Head of caudate nucleus (tissue), 42 donors: ENCODE measurements around the gene ASTN2.

Source experiments
- DNase-seq, 42 donors: peaks; one replicate each; pipeline versions ENCODE4 v3.0.0 to v3.0.0-alpha.2; 2020 to 2021; ENCODE audit warnings: mixed read lengths in 7 of 42
- intact Hi-C: fragments of 100-400 bp; cut with DNase I; formaldehyde crosslinking; loops from one replicate; pipeline ENCODE4 v1.15.0; 2022

The ASTN2 gene

DNA sequence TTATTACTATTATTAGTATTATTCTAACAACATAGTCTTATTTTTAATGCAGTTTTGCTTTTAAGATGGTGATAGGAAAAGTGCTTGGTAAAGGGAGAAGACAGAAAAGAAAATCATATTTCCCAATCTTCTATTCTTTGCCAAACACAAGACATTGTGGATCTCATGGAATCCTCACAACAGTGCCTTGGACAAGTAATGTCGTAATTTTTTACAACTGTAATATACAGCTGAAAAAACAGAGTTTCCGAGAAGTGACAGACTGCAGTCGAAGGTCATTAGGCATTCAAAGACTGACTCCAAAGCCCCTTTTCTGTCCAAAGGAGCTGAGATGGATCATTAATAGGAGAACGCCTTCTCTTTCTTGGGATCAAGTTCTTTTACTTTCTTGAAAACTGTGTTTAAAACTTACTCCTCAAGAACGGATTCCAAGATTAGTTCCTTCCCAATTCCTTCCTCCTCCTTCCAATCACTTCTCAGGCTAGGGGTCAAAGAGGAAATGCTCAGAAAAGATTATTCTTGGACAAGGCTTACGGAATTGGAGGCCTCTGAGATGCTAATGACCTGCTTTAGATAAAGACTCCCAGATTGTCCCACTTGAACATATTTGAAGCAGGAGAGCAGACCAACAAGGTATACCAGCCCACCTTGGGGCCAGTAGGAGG lies 752.1 kb downstream of the ASTN2 start:
- intact Hi-C loops, result no loop called here
- no peak for DNase-seq

DNA sequence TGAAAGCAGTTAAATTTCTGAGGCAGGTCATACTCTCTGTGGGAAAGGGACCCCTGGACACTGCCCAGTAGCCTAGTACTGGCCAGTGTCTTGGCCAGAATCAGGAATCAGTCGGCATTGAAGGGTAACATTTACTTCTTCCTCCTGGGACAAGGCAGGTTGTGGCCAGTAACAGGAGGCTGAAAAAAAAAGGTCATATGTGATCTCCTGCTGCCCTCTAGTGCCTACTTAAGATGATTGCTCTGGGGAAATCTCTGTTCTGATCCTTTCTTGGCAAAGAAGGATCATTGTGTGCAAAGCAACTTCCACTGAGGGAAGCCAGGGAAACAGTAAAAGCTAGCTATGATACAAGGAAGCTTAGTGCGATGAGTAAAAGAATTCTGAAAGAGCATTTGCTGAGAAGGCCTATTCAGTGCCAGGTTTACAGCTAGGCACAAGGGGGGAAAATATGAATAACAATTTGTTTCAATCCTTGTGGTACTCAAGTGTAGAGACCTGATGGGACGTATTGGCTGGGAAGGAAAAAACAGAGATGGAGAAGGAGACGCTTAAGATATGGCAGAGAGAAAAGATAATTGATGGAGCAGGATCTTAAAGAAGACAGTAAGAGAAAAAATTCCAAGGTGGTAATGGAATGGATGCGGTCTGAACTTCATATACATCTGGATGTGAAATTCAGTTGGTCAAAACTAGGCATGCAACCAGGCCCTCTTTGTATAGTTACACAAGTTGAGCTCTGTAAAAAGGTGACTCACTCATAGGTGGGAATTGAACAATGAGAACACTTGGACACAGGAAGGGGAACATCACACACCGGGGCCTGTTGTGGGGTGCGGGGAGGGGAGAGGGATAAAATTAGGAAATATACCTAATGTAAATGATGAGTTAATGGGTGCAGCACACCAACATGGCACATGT lies 753.6 kb downstream of the ASTN2 start:
- DNase-seq, result peak in 22 of 42 donors; percentile 4 to 66 (median 36)
- intact Hi-C loops, result no loop called here

DNA sequence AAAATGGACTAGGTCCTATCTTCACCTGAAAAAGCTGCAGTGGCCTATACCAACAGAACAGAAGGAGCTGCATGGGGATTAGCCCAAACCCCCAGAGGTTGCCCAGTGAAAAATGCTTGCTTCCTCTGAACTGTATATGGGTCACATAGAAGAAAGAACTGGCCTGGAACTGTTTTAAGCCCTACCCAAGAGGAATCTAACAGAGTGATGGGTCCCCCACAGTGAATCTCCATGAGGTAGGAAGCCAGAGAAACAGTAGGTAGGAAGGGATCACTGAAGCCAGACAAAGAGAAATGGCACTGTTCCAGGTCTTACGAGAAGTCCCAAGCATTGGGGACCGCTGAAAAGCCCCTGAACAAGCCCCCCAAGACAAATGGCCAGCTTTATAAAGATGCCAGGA lies 756.6 kb downstream of the ASTN2 start:
- no peak for DNase-seq
- intact Hi-C loops, result loop anchor here (5.0 to 10.0 kb wide), 2 partner anchors 86 to 1063 kb away; no protein-coding TSS in a partner anchor

DNA sequence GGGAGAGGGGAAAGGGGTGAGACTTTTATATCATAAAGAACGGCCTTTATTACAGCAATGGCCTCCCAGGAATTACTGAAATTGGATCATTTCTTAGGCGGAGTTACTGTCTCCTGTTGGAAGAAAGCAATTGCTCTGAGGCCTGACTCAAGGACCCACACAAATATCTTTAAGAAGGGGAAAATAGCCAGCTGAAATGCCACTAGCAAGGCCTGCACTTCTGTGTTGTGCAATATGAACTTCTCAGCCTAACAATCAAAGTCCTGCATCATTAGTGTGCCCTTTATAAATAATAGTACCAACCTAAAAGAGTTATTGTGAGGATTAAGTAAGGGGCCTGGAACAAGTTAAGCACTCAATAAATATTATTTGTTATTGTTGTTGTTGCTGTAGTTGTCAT lies 757.9 kb downstream of the ASTN2 start:
- intact Hi-C loops, result loop anchor here (5.0 to 10.0 kb wide), 2 partner anchors 85 to 1062 kb away; no protein-coding TSS in a partner anchor

DNA sequence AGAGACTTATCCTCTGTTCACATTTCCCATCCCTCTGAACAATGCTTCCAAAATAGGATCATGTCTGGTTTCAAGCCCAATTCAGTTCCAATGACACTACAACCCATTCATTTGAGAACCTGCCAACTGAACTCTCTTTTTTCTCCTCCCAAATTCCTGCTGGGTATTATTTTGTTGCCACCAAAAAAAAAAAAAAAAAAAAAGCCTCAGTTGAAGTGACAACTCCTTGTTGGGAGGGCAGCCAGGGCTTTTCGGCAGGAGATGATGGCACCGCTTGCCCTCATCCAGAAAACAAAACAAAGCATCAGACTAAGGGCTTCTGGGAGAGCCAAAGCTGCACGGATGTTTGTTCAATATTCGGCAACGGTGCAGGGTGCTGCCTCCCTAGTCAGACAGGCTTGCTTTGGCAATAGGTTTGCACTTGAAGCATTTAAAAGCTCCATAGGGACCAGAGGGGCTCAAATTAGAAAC lies 758.3 kb downstream of the ASTN2 start:
- intact Hi-C loops, result loop anchor here (5.0 to 10.0 kb wide), 2 partner anchors 84 to 1062 kb away; no protein-coding TSS in a partner anchor
- DNase-seq, result peak in 14 of 42 donors; percentile 2 to 51 (median 10)

More for the DNA sequence above, 757.9 kb downstream of the ASTN2 start:
- DNase-seq, result no peak

DNA sequence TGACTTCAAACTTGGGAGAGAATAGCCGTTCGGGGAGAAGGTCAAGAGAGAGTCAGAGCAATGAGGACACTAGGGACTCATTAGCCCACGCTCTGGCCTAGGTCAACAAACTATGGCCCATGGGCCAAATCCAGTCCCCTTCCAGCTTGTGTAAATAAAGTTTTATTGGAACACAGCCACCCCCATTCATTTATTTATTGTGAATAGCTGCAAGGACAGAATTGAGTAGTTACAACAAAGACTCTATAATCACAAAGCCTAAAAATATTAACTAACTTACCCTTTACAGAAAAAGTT lies 760.9 kb downstream of the ASTN2 start:
- intact Hi-C loops, result loop anchor here (10.0 kb wide), 1 partner anchor 1059 kb away; no protein-coding TSS in a partner anchor
- no peak for DNase-seq

DNA sequence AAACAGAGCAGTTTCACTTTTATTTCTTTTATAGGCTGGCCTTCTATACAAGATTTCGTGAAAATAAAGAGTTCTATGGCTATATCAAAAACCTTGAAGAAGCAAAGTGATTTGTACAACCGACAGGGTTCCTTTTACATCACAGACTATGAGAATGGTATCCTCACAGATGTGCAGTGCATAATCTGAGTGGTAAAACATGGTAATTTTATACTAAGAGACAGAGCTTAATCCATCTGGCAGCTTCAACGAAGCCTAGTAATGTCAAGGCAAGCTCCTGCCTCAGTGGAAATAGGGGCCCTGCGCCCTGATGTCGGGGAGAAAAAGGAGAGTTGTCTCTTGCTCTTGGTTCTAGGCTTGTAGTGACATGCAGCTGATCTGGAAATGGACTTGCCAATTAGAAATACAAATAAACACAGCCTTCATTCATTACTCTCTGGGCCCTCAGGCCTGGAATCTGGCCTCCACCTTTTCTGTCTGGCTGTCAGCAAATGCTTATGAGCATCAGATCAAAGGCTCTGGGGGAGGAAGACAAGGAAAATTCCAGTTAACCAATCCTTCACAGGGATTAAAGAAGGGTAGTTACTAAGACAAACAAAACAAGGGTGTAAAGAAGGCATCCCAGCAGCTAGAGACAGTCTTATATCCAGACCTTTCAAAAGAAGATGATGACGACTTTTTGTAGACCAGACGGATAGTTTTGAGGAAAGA lies 761.4 kb downstream of the ASTN2 start:
- intact Hi-C loops, result loop anchor here (10.0 kb wide), 1 partner anchor 1059 kb away; no protein-coding TSS in a partner anchor
- peak in 11 of 42 donors; percentile 5 to 61 (median 12) for DNase-seq

DNA sequence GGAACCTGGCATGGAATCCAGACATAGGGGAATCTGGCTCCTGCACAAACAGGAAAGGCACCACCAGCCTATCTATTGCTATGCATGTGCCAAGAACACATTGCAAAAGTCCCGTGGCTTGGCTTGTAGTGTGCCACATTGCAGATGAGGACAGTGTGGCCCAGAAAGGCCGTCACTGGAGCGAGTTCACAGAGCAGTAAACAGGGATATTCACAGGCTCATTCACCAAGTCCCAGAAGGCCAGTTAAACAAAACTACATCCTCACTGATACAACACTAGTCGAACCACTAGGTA lies 767.4 kb downstream of the ASTN2 start:
- intact Hi-C loops, result no loop called here
- DNase-seq, result peak in 4 of 42 donors; percentile 3 to 21 (median 11)

DNA sequence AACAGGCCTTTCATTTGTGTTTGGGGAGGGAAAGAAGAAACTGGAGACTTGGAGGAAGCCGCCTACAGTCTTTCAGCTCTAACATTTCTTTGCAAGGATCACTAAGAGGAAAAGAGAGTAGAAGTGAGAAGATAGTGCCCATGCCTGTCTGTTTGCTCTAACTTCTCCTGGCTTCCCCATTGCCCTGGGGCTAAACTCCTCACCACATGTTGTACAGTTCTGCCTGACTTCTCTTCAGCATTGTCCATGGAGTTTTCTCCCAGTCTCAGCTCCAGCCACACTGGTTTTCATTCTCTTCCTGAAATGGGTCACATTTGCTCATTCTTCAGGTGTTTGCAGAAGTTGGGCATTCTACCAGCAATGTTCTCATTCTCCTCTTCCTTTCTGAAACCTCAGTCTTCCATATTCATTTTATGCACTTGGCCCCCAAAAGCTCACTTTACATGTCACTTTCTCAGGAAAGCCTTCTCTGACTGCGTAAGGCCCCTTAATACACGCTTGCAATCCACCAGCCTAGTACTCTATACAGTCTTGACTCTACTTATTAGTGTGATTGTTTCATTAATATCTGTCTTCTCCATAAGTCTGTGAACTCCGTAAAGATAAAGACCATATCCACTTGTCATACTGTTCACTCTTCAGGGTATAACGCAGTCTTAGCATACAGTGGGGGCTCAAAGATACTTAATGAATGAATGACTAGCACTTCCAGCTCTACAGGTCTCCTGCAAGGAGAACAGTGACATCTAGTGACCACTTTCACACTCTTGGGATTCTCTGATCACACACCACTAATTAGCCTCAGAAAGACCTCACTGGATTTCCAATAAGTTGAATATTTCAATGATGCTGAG lies 768.0 kb downstream of the ASTN2 start:
- intact Hi-C loops, result no loop called here
- DNase-seq, result peak in 9 of 42 donors; percentile 9 to 47 (median 22)

DNA sequence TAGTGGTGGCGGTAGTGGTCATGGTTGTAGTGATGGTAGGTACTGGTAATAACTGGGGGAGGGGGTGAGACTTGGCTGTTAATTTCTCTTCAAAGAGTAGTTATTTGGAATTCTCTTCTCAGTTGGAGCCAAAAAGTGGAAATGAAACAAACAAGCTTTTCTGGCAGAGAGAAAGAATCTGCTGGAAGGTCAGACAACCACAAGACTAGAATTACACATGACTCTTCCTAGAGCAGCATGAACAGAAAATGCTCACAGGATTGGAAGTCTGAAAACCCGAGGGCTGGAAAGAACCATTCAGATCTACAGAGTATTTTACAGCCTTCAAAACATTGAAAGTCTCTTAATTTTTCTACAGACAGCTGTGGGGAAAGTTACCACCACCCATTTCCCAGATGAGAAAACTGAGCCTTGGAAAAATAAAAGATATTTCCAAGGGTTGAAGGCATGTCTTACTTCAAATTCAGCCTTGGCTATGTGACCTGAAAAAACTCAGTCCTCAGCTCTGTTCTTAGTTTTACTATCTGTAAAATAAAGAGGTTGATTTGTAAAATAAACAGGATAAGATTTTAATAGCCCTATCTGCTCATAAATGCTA lies 770.7 kb downstream of the ASTN2 start:
- intact Hi-C loops, result no loop called here
- DNase-seq, result no peak

DNA sequence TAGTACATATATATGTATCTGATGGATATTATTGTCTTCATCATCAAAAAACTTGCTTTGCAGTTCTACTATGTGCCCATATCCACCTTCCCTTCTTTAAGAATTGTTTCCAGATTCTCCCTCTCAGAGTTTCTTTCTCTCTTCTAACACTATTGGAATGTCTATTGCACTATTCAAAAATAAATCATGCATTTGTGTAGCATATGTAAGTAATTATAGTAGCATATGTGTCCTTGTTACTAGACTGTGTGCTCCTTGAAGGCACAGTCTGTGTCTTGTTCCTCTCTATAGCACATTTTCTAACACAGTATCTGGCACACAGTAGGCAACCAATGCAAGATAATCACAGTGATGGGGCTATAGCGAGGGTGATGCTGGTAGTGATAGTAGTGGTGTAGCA lies 771.2 kb downstream of the ASTN2 start:
- intact Hi-C loops, result no loop called here
- no peak for DNase-seq

DNA sequence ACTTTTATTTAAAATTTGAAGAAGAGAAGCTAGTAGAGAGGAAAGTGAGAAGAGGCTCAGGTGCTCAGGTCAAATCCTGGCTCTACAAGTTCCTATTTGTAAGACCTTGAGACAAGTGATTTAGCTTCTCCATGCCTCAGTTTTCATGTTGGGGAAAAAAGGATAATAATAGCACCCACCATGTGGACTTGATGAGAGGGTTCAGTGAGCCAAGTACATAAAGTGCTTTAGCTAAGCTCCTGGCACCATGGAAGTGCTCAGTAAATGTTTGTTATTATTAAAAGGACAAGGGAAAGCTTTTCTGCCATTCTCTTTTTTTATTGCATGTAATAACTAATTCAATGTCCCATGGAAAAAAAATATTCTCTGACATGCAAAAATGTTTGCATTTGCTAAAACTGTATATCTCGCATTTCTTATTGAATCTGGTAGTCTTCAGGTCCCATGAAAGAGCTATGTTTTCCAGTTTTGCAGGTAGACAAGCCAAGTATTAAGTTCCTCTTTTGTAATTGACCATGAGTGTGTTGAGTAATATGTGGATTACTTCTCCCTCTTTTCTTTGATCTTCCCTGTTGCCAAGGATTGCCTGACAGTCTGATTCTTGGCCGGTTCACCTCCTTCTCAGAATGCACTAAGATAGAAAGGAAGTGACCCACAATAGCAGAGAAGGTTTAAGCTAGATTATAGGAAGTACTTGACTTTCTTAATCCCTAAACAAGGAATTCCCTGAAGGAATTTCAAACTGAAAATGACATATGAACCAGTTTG lies 773.4 kb downstream of the ASTN2 start:
- intact Hi-C loops, result no loop called here
- no peak for DNase-seq

DNA sequence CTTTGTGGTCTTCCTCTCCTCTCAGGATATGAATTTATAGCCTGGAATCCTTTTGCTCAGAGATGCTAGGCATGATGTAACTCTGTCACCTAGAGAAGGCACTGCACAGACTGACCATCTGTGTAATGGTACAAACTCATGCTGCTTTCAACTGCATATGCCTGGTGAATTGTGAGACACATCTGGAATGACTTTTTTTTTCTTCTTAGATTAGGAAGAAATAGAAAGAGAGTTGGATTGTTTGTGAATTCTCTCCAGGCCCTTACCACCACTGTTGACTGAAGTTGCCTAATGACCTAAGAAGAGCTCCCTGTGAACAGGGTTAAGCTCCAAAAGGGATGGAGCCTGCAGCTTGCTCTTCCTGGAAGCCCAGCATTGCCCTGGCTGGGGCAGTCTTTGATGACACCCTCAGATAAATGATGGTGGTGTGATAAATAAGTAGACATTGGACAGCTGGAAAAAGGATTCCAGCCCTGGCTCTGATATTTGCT lies 775.6 kb downstream of the ASTN2 start:
- DNase-seq, result no peak

DNA sequence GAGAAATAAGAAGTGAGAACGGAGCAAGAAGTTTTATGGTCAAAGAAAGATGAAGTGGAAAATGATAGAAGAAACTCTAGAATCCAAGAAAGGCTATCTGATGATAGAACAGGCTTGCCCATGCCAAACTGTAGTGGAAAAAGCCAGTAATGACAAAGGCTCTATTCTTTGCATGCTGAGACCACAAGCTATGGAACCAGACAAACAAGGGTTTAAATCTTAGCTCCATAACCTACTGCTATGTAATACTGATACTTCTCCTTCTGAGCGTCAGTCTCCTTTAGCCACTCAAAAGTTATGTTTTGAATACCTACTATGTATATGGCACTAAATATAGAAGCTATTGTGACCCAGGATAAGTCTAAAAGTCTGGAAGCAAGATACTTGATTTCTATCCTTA lies 778.9 kb downstream of the ASTN2 start:
- intact Hi-C loops, result no loop called here
- peak in 3 of 42 donors; percentile 11 to 44 (median 25) for DNase-seq

More for the DNA sequence above, 775.6 kb downstream of the ASTN2 start:
- intact Hi-C loops, result no loop called here

DNA sequence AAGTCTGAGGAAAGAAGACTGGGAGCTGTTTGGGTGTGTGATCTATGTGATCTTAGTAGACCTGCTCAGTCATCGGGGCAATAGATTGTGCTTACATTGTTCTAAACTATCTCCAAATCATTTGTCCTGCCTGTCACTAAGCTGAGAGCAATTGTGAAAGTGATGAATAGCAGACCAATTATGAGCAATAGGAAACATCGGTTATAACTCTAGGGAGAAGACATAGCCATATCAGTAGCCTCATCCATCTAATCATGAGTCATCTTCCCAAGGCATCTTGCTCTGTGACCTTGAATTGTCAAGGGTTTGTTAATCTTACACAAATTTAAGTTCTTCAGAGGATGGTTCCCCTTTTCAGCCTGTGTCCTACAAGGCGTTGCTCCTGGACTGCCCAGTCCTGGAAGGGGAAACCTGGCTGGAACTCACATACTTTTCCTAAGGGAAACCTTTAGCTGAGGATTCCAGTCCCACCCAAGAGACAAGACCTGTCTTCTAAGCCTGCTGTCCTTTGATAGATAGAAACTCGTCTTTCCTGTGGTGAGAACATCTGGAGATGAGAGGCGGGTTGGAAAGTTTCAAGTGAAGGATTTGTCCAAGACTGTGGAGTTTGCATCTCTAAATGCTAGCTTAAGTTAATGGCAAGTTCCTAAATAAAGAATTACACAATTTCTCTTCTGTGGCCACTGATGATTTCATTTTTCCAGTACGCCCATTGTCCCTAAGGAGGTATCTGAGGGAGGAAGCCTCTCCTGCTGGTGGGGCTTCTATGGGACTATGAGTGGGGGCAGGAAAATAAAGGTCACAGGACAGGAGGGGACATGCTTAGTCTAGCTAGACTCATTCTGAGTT lies 781.6 kb downstream of the ASTN2 start:
- intact Hi-C loops, result no loop called here
- no peak for DNase-seq

DNA sequence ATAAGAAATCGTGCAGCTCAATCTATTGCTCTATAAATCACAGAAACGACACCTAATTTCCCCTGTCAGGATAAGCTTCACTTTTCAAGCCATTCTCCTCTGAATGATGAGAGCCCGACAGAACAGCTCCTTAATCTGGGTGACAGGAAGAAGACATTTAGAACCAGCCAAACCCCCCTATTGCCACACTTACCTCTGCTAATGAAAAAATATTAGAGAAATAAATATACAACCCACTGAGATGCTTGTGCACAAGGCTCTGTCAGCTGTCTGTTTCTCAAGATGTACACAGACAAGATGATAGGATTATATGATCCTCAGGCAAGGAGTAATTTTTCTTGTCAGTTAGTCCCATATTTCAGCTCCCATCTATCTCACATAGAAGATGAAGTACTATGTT lies 785.2 kb downstream of the ASTN2 start:
- intact Hi-C loops, result no loop called here
- no peak for DNase-seq
